Measurements from ENCODE around the gene RPP14.

The RPP14 gene

DNA sequence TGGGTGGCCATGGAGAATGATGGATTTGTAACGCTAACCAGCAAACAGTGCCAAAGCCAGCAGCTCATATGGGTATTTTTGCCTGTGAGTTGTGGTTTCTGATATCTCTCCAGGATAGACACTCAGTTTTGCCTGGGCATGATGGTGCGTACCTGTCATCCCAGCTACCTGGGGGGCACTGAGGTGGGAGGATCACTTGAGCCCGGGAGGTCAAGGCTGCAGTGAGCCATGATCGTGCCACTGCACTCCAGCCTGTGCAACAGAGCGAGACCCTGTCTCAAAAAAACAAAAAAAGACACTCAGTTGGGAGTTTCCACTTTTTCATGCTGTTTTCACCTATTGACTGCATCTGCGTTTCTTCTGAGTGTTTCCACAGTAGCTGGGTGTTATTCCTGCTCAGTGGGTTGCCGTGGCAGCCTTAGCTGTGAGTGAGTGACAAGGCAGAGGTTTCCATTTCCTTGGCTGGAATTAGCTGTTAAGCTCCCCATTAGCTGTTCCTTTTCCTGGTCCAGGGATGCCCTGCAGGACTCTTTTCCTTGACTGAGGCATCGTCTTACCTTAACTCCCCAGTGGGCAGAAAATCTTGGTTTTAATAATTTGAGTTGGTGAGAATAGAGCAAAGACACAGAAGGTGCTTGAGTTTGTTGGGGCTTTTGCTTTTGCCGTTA, 14.2 kb upstream of the RPP14 start:
- peak; percentile 37 for DNase-seq (ENCODE audit: low spot score)

DNA sequence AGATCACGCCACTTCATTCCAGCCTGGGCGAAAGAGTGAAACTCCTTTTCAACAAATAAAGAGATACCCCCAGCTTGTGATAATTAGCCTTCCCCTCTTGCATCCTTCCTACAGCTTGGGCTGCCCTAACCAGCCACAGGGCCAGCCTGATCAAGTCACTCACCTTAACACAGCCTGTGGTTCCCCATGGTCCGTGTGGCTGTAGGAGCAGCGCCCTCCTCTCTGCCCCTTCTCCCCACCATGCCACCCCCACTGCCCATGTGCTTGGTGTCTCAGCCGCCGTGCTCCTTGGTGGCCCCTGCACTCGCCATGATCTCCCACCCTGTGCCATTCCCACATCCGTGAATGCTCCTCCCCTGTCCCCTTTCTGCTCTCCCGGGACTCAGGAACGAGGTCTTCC, 13.2 kb upstream of the RPP14 start:
- no peak for DNase-seq (ENCODE audit: low spot score)

DNA sequence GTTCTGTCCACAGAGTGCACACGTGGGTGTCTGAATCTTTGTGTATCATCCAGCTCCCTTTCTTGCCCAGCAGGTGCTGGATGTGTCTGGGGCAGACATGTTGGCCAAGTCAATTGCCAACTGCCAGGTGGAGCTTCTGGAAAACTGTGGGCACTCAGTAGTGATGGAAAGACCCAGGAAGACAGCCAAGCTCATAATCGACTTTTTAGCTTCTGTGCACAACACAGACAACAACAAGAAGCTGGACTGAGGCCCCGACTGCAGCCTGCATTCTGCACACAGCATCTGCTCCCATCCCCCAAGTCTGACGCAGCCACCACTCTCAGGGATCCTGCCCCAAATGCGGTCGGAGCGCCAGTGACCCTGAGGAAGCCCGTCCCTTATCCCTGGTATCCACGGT, 12.5 kb upstream of the RPP14 start:
- no peak for DNase-seq (ENCODE audit: low spot score)

DNA sequence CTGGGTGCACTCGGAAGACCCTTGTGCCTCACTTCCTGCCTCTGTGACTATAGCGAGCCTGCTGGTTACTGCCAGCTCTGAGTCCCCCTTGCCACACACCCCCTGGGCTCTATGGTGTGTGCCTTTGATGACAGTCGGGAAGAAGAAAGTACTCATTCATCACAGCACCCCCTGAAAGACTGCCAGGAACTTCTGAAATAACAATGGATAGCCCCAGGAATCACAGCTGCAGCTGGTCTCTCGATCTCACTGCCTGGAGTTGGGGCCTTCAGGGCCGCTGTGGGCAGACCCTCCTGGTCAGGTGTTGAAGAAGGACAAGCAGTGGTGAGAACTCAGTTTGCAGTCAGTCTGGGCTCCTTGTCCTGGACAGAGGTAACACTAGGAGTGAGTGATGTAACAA, 9.8 kb upstream of the RPP14 start:
- no peak for DNase-seq (ENCODE audit: low spot score)

DNA sequence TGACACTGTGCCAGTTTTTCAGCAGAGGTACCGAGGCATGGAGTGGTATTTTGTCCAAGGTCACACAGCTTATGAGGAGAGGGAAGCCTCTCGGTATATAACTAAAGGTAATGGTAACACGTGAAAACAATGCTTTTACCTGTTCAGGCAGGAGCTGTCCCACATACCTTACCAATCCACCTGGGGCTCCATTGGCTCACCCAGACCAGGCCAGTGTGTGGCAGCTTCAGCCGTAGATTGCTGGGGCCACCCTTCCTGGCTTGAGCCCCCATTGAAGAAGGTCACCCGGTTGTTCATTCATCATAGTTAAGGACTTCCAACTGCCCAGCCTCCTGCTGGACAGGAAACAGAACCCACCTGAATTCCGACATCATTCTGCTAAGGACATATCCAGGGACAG, 9.2 kb upstream of the RPP14 start:
- DNase-seq (ENCODE audit: low spot score), result no peak

DNA sequence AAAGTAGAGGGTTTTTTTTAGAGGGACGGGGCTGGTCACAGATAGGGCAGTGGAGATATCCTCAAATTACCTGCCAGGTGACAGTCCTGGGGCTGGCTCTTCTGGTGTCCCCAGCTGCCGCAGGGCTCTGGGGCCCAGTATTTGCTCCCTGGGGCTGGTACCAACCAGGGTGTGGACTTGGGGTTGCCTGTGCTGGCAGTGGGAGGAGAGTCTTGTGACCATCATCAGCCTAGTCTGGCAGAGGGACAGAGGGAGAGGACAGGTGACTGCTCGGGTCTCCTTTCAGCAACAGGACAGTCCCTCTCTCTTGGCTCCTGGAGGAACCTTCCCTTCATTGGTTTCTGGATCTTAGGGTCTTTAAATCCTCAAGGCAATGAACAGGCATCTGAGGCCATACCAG, 7.9 kb upstream of the RPP14 start:
- DNase-seq (ENCODE audit: low spot score), result no peak

DNA sequence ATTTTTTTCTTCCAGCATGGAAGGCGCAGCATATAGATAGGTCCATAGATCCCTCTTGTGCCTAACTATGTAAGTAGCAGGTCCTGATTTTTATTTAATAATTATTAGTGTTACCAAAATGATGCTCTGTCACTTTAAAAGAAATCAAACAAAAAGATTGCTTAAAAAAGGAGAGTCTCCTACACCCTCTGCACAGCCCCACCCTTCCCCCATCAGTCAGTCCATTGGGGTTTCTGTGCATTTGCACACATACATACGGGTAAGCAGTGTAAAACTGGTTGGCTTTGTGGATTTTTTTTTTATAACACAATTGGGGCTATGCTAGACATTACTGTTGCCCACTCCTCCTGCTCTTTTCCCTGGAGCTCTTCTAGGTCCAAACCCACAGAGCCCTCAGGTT, 7.0 kb upstream of the RPP14 start:
- DNase-seq (ENCODE audit: low spot score), result no peak

DNA sequence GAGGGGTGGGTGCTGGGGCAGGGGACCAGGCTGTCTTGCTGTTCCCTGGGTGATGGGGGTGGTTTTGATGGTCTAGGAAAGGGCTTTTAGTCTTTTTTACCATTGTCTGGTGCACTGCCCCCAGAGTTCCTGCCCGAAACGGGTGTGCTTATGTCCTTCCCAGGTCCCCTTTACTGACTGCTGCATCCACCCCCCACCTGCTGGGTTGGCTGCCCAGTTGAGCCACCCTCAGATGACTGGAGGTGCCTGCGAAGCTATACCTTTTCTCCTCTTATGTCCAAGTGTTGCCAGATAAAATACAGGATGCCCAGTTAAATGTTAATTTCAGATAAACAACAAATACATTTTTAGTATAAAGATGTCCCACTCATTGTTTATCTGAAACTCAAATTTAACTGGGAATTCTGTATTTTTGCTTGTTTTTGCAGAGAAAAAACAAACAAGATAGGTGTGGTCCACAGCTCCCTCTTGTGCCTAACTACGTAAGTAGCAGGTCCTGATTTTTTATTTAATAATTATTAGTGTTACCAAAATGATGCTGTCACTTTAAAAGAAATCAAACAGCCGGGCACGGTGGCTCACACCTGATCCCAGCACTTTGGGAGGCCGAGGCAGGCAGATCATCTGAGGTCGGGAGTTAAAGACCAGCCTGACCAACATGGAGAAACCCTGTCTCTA, 6.1 kb upstream of the RPP14 start:
- peak; percentile 49 for DNase-seq (ENCODE audit: low spot score)

DNA sequence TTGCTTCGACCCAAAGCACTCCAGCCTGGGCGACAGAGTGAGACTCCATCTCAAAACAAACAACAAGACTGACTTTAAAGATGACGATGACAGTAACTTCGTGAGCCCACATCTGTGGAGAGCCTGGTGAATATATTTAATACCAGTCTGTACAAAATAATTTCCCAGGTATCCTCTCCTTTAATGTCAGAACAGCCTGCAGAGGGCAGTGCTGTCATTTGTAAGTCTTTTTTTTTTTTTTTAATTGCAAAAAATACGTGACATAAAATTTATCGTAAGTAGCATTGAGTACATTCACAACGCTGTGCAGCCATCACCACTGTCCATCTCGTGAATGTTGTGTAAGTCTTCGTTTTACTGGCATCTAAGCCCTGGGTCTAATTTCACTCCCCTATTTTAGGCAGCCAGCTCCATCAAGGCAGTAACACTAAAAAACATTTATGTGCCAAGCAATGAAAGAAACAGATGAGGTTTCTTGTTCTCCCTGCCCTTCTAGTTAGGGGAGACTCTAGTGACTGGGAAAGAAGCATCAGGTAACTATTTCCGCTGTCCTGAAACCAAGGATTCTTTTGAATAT, 1.7 kb downstream of the RPP14 start:
- peak; percentile 67 for DNase-seq (ENCODE audit: low spot score)

DNA sequence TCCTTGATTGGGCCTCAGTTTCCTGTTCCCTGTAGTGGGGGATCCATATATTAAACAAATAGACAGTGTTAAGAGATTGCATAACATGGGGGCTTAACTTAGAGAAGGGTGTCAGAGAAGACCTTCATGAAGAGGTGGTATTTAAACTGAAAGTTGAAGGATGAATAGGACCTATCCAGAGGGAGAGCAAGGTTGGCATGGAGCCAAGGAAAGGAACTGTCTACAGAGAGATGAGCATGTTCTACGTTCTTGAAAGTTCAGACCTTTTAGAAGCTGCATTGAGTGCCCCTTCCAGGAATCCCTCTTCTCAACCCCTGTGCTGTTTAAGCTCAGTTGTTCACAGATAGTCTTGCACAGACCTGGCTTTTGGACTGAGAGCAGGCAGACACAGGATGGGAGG, 2.7 kb downstream of the RPP14 start:
- DNase-seq (ENCODE audit: low spot score), result peak; percentile 12

DNA sequence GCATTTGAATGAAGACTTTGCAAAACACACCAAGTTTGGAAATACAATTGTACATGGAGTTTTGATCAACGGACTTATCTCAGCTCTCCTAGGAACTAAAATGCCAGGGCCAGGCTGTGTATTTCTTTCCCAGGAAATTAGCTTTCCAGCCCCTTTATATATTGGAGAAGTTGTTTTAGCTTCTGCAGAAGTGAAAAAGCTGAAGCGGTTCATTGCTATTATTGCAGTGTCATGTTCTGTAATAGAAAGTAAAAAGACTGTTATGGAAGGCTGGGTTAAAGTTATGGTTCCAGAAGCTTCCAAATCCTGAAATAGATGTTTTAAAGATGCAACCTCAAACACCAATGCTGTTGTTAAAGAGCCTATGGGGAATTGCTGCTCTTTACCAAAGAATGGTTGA, 11.8 kb downstream of the RPP14 start:
- DNase-seq (ENCODE audit: low spot score), result no peak

DNA sequence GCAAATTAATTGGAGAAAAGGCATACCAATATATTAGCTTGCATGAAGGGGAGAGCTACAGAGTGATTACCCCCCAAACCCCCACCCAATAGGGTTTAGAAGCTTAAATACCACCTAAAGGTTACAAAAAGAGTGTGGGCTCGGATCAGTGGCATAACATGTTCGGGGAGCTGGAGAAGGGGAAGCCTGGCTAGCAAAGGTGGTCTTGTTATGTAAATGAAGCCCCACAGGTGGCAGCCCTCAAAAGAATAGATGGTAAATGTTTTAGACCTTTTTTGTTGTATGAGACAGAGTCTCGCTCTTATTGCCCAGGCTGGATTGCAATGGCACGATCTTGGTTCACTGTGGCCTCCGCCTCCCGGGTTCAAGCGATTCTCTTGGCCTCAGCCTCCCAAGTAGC, 15.7 kb downstream of the RPP14 start:
- no peak for DNase-seq (ENCODE audit: low spot score)

DNA sequence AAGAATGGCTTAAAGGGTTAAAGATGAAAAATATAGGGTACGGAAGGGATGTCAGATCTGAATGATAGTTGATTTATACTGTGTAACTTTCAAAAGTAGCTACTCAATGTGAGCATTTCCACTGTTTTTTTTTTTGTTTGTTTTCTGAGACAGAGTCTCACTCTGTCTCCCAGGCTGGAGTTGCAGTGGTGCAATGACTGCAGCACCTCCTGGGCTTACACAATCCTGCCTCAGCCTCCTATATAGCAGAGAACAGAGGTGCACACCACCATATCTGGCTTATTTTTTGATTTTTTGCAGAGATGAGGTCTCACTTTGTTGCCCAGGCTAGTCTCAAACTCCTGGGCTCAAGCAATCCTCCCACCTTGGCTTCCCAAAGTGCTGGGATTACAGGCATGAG, 16.7 kb downstream of the RPP14 start:
- no peak for DNase-seq (ENCODE audit: low spot score)

DNA sequence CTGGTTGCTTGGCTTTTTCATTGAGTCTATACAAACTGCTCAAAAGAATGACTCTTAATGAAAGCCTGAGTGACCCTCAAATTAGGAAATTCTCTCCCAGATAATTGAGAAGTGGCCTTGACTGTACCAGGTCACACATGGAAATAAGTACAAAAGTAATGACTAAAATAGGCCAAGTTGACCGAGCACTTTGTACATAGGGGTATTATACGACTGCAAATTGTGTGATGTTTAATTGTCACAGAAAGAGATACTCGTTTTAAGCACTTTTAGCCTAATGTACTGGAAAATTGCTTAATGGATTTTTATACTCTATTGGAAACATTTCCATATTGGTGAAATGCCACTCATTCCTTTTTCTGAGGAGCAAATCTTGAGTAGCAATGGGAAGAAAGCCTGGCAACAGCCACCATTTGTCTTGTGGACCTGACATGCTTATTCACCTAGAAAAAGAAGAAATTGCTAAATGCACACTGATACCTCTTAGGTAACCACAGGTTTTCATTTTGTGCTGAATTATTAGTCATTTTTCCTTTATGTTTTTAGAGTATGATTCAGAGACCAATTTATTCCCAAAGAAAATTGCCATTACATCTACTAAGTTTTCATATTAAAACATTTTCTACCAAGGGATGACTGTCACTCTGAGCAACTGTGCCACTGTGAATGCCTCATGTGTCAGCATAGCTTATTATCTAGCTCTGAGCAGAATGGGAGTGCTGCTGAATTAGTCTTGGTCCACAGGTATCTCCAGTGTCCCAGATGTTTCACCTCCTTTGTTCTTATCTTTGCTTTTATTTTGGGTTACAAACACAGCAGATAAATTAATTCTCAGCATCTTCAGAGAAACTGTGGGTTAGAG, 17.7 kb downstream of the RPP14 start:
- DNase-seq (ENCODE audit: low spot score), result no peak

DNA sequence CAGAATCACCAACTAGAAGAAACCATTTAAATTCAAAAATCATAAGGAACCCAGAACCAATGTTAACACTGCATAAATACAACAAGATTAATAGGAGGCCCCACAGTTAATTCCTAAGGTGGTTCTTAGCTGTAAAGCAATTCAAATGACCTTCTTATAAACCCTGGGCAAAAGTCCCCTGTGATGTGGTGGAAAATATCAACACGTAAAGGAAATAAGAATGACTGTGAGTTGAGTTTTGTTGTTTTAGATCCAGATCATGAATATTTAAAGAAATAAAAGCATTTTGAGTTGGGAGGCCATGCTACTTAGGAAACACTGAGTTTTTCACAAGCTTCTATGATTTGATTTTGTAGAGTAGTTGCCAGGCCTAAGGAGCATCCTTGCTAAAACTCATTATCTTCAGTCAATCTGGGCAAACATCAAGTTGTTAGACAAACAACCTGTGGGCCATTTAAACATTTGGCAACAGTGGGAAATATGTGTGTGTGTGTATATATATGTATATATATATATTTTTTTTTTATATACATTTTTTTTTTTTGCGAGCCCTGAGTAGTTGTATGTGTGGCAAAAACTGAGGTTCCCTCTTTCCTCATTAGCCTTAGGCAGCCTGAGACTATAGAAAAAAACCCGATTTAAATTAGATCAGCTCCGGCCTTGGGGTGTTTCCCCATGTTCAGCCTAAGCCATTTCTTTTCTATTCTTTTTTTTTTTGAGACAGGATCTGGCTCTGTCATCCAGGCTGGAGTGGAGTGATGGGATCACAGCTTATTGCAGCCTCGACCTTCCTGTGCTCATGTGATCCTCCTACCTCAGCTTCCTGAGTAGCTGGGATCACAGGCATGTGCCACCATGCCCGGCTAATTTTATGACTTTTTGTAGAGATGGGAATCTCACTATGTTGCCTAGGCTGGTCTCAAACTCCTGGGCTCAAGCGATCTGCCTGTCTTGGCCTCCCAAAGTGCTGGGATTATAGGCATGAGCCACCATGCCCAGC, 18.6 kb downstream of the RPP14 start:
- no peak for DNase-seq (ENCODE audit: low spot score)

DNA sequence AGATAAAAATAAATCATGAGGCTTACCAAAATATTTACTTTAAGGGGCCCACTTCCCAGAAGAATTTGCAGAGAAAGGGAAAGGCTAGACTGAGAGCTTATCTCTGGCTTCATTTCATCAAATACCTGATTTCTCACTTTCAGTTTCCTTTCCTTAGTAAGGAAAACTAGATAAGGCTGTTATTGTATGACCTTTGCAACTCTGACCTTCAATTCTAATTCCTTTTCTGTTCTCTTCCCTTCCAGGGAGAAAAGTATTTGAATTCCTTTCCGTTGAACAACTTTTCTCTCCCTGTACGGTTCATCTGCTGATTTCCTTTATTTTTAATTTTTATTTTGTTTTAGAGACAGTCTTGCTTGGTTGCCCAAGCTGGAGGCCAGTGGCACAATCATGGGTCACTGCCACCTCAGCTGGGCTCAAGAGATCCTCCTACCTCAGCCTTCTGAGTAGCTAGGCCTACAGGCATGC, 19.5 kb downstream of the RPP14 start:
- peak; percentile 86 for DNase-seq (ENCODE audit: low spot score)

DNA sequence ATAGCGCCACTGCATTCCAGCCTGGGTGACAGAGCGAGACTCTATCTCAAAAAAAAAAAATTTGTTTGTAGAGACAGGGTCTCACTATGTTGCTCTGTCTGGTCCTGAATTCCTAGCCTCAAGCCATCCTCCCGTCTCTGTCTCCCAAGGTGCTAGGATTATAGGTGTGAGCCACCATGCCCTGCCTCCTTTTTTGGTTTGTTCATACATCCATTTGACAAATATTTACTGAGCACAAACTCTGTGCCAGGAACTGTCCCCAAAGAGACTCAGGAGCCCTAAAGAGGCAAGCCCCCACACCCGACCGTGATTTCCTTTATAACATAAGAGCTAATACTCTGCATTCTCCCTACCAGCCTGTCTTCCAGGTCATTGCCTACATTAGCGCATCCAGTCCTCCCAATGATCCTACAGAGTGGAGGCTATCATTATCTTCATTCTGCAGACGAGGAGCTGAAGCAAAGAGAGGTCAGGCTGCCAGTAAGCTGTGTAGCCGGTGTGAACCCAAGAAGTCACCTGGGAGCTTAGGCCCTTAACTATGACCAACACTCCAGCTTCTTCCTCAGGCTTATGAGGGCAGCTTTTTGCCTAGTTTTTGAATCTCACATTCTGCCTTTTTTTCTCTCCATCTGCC, 20.3 kb downstream of the RPP14 start:
- no peak for DNase-seq (ENCODE audit: low spot score)

DNA sequence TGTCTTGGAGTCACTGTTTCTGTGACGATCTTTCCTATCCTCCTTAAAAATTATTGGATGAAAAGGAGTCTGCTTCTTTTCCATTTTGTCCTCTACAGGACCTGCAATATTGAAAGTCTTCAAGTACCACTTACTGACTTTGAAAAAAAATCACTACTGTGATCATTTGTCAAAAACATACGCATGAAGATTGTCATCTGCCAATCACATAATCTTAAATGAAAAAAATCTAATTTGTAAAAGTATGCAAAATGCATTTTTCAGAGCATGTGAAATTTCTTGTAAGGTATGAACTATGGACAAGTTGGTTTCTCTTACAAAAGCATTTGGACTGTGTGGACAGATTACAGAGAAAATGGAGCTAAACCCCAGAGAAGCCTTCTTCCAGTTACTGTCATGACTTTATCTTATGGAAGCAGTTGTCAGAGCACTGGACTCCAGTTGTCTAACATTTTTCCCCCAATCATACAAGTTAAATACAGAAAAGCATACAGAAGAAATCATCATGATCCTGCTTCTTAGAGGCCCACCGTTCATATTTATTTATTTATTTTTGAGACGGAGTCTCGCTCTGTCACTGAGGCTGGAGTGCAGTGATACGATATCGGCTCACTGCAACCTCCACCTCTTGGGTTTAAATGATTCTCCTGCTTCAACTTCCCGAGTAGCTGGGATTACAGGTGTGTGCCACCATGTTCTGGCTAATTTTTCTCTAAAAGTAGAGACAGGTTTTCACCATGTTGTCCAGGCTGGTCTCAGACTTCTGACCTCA, 23.3 kb downstream of the RPP14 start:
- DNase-seq (ENCODE audit: low spot score), result no peak

DNA sequence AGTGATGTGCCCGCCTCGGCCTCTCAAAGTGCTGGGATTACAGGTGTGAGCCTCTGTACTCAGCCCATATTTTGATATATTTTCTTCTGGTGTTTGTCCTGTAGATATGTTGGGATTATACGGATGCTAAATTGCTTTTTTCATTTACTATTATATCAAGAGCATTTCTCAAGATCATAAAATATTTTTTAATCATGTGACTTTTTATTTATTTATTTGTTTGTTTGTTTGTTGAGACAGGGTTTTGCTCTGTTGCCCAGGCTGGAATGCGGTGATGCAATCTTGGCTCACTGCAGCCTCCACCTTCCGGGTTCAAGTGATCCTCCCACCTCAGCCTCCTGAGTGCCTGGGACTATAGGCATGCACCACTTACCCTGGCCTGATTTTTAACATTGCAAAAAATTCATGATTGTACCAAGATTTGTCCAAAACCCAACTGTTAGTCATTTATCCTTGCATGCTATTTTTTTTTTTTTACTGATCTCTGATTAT, 23.9 kb downstream of the RPP14 start:
- DNase-seq (ENCODE audit: low spot score), result no peak

DNA sequence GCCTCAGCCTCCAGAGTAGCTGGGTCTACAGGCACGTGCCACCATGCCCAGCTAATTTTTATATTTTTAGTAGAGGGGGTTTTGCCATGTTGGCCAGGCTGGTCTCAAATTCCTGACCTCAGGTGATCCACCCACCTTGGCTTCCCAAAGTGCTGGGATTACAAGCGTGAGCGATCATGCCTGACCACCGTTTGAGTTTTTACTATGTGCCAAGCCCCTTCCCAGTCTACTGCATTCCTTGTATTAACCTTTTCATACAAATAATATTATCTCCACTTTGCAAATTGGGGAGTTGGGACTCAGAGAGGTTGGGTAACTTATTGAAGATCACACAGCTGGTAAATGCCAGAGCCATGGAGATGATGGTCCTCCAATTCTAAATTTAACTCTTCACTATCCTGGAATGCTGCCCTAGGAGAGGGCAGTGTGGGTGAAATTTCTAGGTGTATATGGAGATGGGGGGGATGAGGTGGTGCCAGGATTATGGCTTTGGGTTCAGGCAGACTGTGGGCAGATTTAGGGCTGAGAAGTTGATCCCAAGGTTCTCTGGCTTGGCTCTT, 25.6 kb downstream of the RPP14 start:
- DNase-seq (ENCODE audit: low spot score), result no peak
